Measurements from ENCODE around the gene TOP3A.

The TOP3A gene

DNA sequence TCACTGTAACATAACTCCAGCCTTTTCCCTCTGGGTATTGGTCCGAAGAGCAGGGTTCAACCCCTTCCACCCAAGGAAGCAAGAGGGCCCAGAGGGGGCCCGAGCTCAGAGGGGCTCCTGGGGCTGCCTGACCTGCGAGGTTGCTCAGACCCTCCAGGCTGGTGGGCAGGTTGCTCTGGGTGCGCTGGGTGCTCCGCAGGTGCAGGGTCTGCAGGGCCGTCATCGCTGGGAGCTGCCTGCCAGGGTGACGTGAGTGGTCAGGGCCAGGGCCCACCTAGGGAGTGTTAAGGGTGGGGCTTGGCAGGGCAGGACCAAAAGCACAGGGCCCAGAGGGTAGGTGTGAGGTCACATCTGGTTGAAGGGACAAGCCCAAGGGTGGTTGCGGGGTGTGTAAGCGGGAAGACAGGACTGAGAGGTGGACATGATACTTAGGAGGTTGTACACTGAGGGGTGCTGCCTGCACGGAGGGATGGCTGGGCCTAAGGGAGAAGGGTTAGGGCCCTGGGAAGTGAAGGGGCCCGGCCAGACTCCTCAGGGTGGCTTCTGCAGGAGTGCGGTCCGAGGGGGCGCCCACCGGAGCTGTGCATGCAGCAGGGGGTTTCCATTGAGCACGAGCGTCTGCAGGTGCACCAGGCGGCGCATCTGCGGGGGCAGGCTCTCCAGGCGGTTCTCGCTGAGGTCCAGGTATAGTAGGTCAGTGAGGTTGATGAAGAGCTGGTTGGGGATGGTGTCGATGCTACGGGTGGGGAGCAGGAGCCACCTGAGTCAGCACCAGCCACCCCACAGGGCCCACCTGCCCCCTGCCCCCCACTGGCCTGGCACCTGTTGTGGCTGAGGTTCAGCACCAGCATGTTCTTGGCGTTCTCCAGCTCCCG lies 60.6 kb downstream of the TOP3A start:
- DNase-seq (ENCODE audit: low read depth in 2 of 2): no peak

GRCh38 chr17:18253187-18253884 lies 61.5 kb downstream of the TOP3A start:
- no peak for DNase-seq (ENCODE audit: low read depth in 2 of 2)

DNA sequence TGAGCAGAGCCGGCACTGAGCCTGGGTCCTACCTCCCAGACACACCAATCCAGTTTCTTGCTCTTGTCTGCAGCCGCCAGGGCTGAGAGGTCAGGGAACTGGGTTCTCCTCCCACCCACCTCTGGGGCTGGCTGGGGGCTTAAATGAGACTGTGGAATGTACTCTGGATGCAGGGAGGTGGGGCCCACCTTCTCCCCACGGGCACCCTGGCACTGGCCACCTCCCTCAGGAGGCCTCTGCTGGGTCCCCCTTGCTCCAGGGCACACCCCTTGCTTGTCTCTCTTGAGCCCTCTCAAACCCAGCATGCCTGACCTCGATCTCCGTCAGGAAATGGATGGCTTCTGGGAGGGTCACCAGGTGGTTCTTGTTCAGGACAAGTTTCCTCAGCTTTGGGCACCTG lies 62.6 kb downstream of the TOP3A start:
- no peak for DNase-seq (ENCODE audit: low read depth in 2 of 2)

- no peak for DNase-seq (ENCODE audit: low read depth in 2 of 2)
Observed at GRCh38 chr17:18251204-18251603, 63.6 kb downstream of the TOP3A start.

DNA sequence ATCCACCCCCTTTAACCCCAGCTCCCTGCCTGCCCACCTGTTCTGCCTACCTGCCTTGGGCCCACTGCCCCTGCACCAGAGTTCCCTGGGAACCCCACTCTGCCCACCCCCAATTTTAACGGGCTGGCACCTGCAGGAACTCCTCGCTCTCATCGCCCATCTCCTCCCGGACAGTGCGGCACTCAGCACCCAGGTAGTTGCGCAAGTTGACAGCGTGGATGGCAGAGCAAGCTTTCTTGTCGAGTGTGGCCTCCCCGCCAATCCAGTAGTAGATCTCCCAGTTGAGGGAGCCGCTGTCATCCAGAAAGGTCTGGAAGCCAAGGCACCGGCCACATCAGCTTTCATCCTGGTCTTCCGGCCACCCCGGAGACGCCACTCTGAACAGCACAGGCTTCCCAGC lies 64.1 kb downstream of the TOP3A start:
- no peak for DNase-seq (ENCODE audit: low read depth in 2 of 2)

DNA sequence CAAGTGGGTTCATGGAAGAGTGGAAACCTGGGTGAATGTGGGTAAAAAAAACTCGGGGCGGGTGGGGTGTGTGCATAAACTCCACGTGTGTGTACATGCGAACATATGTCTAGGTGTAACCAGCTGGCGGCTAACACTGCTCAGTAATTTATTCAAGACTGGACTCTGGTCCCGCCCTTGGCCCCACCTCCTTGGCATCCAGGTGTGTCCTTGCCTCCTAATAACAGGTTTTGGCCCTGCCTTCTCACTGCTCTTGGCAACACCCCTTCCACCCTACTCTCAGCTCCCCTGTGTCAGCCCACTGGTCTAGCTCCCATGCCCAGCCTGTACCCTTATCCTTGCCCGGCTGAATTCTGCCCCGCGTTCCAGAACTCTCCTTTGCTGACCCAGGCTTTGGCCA lies 64.5 kb downstream of the TOP3A start:
- DNase-seq (ENCODE audit: low read depth in 2 of 2): no peak

DNA sequence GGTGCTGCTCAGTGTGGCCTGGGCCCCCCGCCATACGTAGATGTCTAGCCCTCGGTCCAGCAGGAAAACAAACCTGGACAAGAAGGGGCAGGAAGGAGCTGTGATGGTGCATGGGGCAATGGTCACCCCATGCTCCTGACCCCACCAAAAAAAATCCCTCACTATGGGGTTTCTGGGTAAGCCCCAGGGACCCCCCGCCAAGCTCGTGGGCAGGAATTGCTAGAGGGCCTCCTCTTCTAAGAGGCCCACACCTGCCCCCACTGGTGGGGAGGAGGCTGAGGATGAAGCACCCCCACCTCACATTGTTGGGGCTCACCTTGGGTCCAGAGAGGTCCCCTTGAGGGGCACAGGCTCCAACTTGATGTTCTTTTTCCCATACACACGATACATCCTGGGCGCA lies 66.0 kb downstream of the TOP3A start:
- no peak for DNase-seq (ENCODE audit: low read depth in 2 of 2)

GRCh38 chr17:18248300-18248731 lies 66.5 kb downstream of the TOP3A start:
- peak; percentile 27 to 35 for DNase-seq (ENCODE audit: low read depth in 2 of 2)

- no peak for DNase-seq (ENCODE audit: low read depth in 2 of 2)
Observed at GRCh38 chr17:18247613-18248001, 67.2 kb downstream of the TOP3A start.

GRCh38 chr17:18246880-18247612 lies 67.7 kb downstream of the TOP3A start:
- no peak for DNase-seq (ENCODE audit: low read depth in 2 of 2)

GRCh38 chr17:18246109-18246725 lies 68.6 kb downstream of the TOP3A start:
- no peak for DNase-seq (ENCODE audit: low read depth in 2 of 2)

DNA sequence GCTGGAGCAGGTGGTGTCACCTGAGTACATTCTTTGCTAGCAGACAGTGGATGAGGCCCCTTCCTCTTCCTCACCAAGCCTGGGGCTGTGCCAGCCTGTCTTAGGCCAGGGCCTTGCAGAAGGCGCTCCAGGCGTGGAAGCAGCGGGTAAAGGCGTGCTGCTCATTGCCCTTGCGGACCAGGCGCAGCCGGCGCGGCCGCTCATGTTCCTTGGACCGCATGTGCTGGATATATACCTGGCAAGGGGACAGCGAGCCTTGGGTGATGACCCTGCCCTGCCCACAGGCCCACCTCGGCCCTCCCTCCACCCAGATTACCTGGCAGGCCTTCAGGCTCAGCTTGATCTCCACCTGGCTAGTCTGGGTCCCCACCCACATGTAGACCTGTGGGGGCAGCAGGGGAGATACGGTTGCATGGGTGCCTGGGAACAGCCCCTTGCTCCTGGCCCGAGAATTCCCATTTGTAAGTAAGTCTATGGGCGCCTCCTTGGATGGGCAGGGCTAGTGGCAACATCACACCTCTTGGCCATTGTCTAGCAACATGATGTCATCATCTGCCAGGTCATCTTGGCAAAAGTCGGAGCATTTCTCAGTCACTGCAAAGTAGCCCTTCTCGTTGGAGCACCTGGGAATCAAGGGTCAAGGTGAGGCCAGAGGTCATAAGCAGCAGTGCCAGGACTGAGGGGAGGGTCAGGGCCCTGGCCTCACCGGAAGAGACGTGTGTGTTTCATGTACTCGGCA lies 69.6 kb downstream of the TOP3A start:
- no peak for DNase-seq (ENCODE audit: low read depth in 2 of 2)

- no peak for DNase-seq (ENCODE audit: low read depth in 2 of 2)
Observed at GRCh38 chr17:18241229-18241871, 73.4 kb downstream of the TOP3A start.

GRCh38 chr17:18240449-18240848 lies 74.3 kb downstream of the TOP3A start:
- no peak for DNase-seq (ENCODE audit: low read depth in 2 of 2)

GRCh38 chr17:18238299-18238698 lies 76.5 kb downstream of the TOP3A start:
- no peak for DNase-seq (ENCODE audit: low read depth in 2 of 2)

DNA sequence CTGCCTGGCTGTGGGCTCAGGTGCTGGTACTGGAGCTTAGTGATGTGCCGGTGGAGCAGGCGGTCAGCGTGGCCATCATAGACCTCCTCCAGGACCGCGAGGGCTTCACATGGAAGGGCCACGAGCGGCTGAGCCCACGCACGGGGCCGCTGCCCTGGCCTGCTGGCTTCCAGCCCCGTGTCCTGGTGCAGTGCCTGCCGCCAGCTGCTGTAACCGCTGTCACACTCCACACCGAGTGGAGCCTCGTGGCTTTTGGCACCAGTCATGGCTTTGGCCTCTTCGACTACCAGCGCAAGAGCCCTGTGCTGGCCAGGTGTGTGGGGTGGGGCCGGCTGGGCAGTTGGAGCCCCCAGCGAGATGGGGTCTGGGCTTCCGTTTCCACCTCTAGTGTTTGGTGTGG lies 77.3 kb downstream of the TOP3A start:
- DNase-seq (ENCODE audit: low read depth in 2 of 2): no peak

DNA sequence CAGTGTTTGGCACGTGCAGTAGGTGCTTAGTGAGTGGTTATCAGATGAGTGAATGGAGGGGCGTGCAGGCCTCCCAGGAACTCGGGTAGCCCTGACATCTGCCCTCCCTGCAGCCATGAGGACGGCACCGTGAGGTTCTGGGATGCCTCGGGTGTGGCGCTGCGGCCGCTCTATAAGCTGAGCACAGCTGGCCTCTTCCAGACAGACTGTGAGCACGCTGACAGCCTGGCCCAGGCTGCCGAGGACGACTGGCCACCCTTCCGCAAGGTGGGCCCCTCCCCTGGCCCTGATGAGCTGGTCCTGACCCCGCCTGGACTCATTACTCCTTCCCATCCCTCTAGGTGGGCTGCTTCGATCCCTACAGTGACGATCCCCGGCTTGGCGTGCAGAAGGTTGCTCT lies 78.3 kb downstream of the TOP3A start:
- no peak for DNase-seq (ENCODE audit: low read depth in 2 of 2)

DNA sequence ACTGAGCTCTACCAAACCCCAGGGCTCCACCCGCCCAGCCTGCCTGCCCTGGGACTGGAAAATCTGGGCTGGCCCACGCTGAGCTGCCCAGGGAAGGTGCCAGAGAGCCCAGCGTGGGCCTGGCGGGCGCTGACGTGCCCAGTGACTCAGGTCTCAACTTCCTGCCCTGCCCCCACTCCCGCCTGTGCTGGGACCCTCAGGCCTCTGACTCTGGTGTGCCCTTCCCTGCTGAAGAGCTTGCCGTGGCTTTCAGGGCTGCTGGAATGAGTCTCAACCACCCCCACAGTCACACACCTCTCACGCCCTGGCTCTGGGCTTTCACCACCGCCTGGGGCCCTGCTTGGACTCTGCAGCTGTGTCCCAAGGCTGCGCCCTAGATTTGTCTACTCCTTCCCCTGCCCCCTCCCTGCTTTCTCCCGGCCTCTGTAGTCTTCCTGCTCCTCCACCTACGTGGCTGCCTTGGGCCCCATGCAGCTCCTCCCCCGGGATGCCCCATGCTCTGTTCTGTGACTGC lies 79.0 kb downstream of the TOP3A start:
- no peak for DNase-seq (ENCODE audit: low read depth in 2 of 2)

DNA sequence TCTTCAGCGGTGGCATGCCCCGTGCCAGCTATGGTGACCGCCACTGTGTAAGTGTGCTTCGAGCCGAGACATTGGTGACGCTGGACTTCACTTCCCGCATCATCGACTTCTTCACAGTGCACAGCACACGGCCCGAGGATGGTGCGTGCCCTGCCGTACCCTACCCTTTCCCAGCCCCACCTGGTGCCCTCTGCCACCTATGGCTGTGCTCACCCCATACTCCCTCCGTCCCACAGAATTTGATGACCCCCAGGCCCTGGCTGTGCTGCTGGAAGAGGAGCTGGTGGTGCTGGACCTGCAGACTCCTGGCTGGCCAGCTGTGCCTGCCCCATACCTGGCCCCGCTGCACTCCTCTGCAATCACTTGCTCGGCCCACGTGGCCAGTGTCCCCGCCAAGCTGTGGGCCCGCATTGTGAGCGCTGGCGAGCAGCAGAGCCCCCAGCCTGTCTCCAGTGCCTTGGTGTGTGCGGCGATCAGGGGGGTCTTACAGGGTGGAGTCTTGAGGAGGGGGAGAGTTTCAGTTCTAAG lies 79.9 kb downstream of the TOP3A start:
- DNase-seq (ENCODE audit: low read depth in 2 of 2): no peak

- no peak for DNase-seq (ENCODE audit: low read depth in 2 of 2)
Observed at GRCh38 chr17:18233803-18234518, 80.8 kb downstream of the TOP3A start.
